Heart right ventricle (tissue), 16 donors: Measurements from ENCODE around the gene PGM1. TPM values are rescaled to one million over a fixed set of nuclear protein-coding genes. Genes with fewer than 3 reads are reported as not detected.

Experiments
- ATAC-seq, 8 donors: fragments of 200-7000 bp; cut with Tn5 transposase; one replicate each; pipeline ENCODE4 v1.9.1; 2020; ENCODE audit warnings: mild to moderate bottlenecking in 8 of 8, moderate library complexity in 8 of 8, moderate number of reproducible peaks in 1 of 8
- DNase-seq, 2 donors: peaks; one replicate each; pipeline ENCODE4 v3.0.0-alpha.2; 2020
- H3K27ac ChIP-seq, 10 donors: fragments of 200-600 bp; sonication (generic) in 2 of 10; one replicate each; pipeline versions ENCODE4 v1.5.0 to v1.8.0; 2020 to 2022; ENCODE audit warnings: mild to moderate bottlenecking in 3 of 10
- H3K27me3 ChIP-seq, 7 donors: fragments of 200-600 bp; one replicate each; pipeline ENCODE4 v1.8.0; 2021 to 2022; ENCODE audit warnings: mild to moderate bottlenecking in 2 of 7
- H3K36me3 ChIP-seq, 9 donors: fragments of 200-600 bp; sonication (generic) in 1 of 9; one replicate each; pipeline versions ENCODE4 v1.5.0 to v1.8.0; 2020 to 2022; ENCODE audit warnings: mild to moderate bottlenecking in 2 of 9
- H3K4me1 ChIP-seq, 9 donors: fragments of 200-600 bp; sonication (generic) in 1 of 9; one replicate each; pipeline versions ENCODE4 v1.5.0 to v1.8.0; 2020 to 2022; ENCODE audit warnings: mild to moderate bottlenecking in 4 of 9
- H3K4me3 ChIP-seq, 10 donors: fragments of 200-600 bp; sonication (generic) in 2 of 10; one replicate each; pipeline versions ENCODE4 v1.5.0 to v1.8.0; 2020 to 2022; ENCODE audit warnings: mild to moderate bottlenecking in 7 of 10, moderate library complexity in 2 of 10
- H3K9me3 ChIP-seq, 11 donors: fragments of 200-600 bp in 10 of 11; sonication (generic) in 2 of 11; one replicate each; pipeline versions ENCODE4 v1.5.0 to v1.8.0; 2013 to 2022; ENCODE audit warnings: mild to moderate bottlenecking in 2 of 11, control low read depth in 1 of 11, moderate library complexity in 1 of 11
- WGBS, 2 donors: extraction: QIAGEN DNeasy Blood & Tissue Kit; methylation state at CpG; one replicate each; pipeline ENCODE4 v1.1.7; 2013; ENCODE audit warnings: inconsistent platforms in 1 of 2; 5-methylcytosine and 5-hydroxymethylcytosine counted together
- intact Hi-C, 10 donors: fragments of 100-400 bp; cut with DNase I; formaldehyde crosslinking; loops; one replicate each; pipeline versions ENCODE4 v1.11.1 to v1.14.2; 2022
- polyA plus RNA-seq, 2 donors: library from polyadenylated mRNA; stranded (reverse); fragments of 200-250 nt; gene quantifications; one replicate each; pipeline ENCODE4 v1.2.3, GENCODE V29; 2013
- total RNA-seq, 10 donors: library from RNA; stranded (reverse); fragmentation: NEBNext Ultra II Directional in 3 of 10; extraction: Animal tissue kit (Norgen Biotek cat#: 25700) in 3 of 10; gene quantifications; one replicate each; pipeline versions ENCODE4 v1.2.1 to v1.2.4, GENCODE V29; 2021 to 2023
- TF ChIP-seq, protein P1 (sequence below), 9 donors: fragments of 200-600 bp; sonication (generic) in 2 of 9; IDR thresholded peaks; one replicate each; pipeline versions ENCODE4 v1.5.0 to v1.8.0; 2021 to 2022; ENCODE audit warnings: antibody characterized with exemption in 9 of 9, mild to moderate bottlenecking in 5 of 9, moderate library complexity in 1 of 9
- donor health status: Arrhythmogenic right ventricular cardiomyopathy.
- donor health status: ischemic (EF 13 %, LVEDD 7.1; RV severe dilation, severe dysfunction).
- donor health status: healthy with polysubstance abuse.
- donor health status: DM: no; HTN: yes; CAD: no.
- donor health status: DM: no; HTN: no; CAD: no.
- donor health status: ischemic (EF 25% LVEDD 6.9; RV normal size, moderate dysfunction).
- donor health status: ischemic (EF 25% LVEDD 5.7; RV mildly dilated, moderate dysfunction).
- donor health status: healthy.
- donor health status: DM: yes; HTN: yes; CAD: no.
- donor health status: Ischemic cardiomyopathy.
- donor health status: ischemic (EF 35%, LVEDD 5.7; RV mildly dilated, moderate dysfunction).
- donor health status: nonischemic (EF 11% LVEDD 7.7; RV severe dilation, severe dysfunction).
- donor health status: DM: yes; HTN: yes; CAD: no.
- donor health status: PGD.
- donor health status: ischemic (EF 29% LVEDD 5.4; RV normal size, mild dysfunction).
- donor health status: nonischemic (EF 23%, LVEDD 6.1; RV moderate dilation, normal function).

Gene PGM1
- total and polyA plus RNA-seq, 12 donors, result 20.4 to 363 (median 251) TPM

DNA sequence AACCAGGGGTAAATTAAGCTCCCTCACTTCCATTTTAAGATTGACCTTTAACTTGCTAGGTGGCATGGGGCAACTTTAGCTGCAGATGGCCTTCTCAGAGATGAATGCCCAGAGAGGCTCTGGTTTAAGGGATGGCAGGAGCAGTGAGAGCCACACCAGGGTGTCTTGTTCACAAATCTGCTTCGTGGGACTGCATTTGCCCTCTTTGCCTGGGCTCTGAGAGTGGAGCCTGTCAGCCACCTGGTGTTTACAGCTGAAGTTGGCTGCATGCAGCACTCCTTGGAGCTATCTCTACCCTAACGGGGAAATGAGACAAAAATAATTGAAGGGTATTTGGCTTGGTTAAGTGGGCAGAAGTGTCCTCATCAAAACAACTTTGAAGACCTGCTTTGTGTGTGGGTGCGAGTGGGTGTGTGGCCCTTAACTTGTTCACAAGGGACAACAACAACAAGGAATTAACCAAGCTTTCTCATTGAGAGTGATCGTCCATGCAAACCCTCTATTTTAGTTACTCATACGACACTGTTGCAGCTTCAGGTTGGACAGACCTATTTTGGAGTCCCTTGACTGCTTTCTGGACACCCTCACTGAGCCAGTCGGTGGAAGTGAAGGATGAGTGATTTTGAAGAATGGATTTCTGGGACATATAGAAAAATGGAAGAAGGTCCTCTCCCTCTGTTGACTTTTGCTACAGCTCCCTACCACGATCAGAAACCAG, 29.8 kb downstream of the PGM1 start:
- Histone ChIP-seq H3K36me3 (no peaks in the 10 kb centered on the region), H3K9me3 (no peaks in the 10 kb centered on the region), H3K4me3 (no peak overlapping the region), H3K27me3 (no peaks in the 10 kb centered on the region), H3K4me1 (peaks cover 0 to 57% (median 39%) of the 10 kb centered on the region in 9 donors), H3K27ac (peak overlapping the region in 9 of 10 donors; percentile 16 to 55 (median 43))
- DNase-seq (peak in 1 of 2 donors; percentile 21), ATAC-seq (peak in 7 of 8 donors; percentile 37 to 76 (median 72))
- WGBS, 2 donors, result 52 to 64% methylated on average over 7 of the region's 7 CpGs
- TF ChIP-seq, protein P1, sequence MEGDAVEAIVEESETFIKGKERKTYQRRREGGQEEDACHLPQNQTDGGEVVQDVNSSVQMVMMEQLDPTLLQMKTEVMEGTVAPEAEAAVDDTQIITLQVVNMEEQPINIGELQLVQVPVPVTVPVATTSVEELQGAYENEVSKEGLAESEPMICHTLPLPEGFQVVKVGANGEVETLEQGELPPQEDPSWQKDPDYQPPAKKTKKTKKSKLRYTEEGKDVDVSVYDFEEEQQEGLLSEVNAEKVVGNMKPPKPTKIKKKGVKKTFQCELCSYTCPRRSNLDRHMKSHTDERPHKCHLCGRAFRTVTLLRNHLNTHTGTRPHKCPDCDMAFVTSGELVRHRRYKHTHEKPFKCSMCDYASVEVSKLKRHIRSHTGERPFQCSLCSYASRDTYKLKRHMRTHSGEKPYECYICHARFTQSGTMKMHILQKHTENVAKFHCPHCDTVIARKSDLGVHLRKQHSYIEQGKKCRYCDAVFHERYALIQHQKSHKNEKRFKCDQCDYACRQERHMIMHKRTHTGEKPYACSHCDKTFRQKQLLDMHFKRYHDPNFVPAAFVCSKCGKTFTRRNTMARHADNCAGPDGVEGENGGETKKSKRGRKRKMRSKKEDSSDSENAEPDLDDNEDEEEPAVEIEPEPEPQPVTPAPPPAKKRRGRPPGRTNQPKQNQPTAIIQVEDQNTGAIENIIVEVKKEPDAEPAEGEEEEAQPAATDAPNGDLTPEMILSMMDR (IDR thresholded peaks at IDR 0.05), result peak in 2 of 9 donors; percentile 21 to 33
- intact Hi-C loops, result loop anchor here in 1 of 10 donors (5.0 kb wide), 1 partner anchor 609 kb away; no protein-coding TSS in a partner anchor

DNA sequence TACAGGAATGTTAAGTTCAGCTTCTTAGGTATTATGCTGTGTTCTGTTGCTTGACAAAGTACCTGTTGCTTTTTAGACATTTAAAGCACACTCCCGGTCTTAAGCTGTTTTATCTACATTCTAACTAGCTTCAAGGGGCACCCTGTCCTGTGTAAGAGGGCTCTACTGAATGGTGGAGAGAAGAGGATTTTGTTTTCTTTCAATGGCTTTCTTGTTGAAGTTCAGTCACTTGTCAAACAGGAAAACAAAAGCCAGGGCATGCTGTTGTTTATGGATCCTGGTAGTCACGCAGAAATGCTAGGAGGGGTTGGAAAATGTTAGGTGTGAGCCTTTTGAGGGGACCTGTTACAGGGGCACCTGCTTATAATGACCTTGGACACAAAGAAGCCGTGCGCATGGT, 30.7 kb downstream of the PGM1 start:
- H3K9me3 ChIP-seq, result no peaks in the 10 kb centered on the region
- TF ChIP-seq, protein P1 (IDR thresholded peaks at IDR 0.05), result no peak
- no peak for DNase-seq
- H3K27me3 ChIP-seq, result no peaks in the 10 kb centered on the region
- H3K27ac ChIP-seq, result peak overlapping the region in 5 of 10 donors; percentile 15 to 49 (median 29)
- no peak overlapping the region for H3K4me3 ChIP-seq
- intact Hi-C loops, result loop anchor here in 1 of 10 donors (5.0 kb wide), 1 partner anchor 608 kb away; no protein-coding TSS in a partner anchor
- WGBS, 2 donors, result 43 to 58% methylated on average over 4 of the region's 4 CpGs
- H3K4me1 ChIP-seq, result peaks cover 0 to 57% (median 39%) of the 10 kb centered on the region in 9 donors
- no peak for ATAC-seq
- peaks cover 0 to under 1% (median 0%) of the 10 kb centered on the region in 9 donors for H3K36me3 ChIP-seq

DNA sequence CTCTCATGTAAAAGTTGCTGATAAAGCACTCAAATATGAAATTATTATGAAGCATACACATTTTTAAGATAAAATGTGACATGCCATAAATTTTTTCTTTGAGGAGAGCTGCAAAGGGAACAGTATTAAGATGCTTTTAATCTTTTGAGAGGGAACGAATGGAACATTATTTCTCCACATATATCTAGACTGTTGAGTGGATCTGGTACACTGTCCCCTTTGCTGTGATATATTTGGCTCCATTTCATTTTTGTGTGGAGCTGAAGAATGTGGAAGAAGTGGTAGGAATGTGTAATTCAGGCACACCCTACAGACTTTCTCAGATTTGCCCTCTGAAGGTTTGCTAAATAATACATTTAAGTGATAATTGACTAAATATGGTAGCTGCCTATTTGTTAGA, 31.7 kb downstream of the PGM1 start:
- no peak overlapping the region for H3K4me3 ChIP-seq
- H3K27ac ChIP-seq, result peak overlapping the region in 5 of 10 donors; percentile 10 to 36 (median 29)
- 47 to 61% methylated on average over 1 of the region's 1 CpG for WGBS, 2 donors
- ATAC-seq (no peak), DNase-seq (no peak)
- TF ChIP-seq, protein P1 (IDR thresholded peaks at IDR 0.05), result no peak
- H3K9me3 ChIP-seq, result no peaks in the 10 kb centered on the region
- H3K27me3 ChIP-seq, result no peaks in the 10 kb centered on the region
- peaks cover 0 to 57% (median 39%) of the 10 kb centered on the region in 9 donors for H3K4me1 ChIP-seq
- peaks cover 0 to 10% (median 5%) of the 10 kb centered on the region in 9 donors for H3K36me3 ChIP-seq
- intact Hi-C loops, result loop anchor here in 2 of 10 donors (5.0 kb wide), 2 partner anchors 37 to 607 kb away; no protein-coding TSS in a partner anchor

DNA sequence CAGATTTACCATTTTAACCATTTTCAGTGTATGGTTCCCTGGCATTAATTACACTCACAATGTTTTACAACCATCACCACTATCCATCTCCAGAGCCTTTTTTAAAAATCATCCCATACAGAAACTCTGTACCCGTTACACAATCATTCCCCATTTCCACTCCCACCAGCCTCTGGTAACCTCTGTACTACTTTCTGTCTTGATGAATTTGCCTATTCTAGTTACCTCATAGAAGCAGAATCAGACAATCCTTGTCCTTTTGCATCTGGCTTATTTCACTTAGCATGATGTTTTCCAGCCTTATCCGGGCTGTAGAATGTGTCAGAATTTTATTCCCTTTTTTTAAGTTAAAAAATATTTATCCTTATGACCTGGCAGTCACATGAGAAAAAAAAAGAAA, 33.0 kb downstream of the PGM1 start:
- Histone ChIP-seq H3K9me3 (no peaks in the 10 kb centered on the region), H3K27me3 (no peaks in the 10 kb centered on the region), H3K4me3 (no peak overlapping the region), H3K4me1 (peaks cover 0 to 50% (median 39%) of the 10 kb centered on the region in 9 donors), H3K27ac (no peak overlapping the region), H3K36me3 (peaks cover 0 to 23% (median 16%) of the 10 kb centered on the region in 9 donors)
- TF ChIP-seq, protein P1 (IDR thresholded peaks at IDR 0.05), result no peak
- intact Hi-C loops, result loop anchor here in 1 of 10 donors (5.0 kb wide), 1 partner anchor 36 kb away; no protein-coding TSS in a partner anchor
- DNase-seq (no peak), ATAC-seq (no peak)
- 56 to 57% methylated on average over 2 of the region's 2 CpGs for WGBS, 2 donors
